PC-9 (cell line): ENCODE data around the gene COPG1. TPM values are rescaled to one million over a fixed set of nuclear protein-coding genes. Genes with fewer than 3 reads are reported as not detected.

Experiments used
- BruUV-seq: library from RNA; stranded (reverse); fragments of 400-500 nt; replicated peaks from 2 replicates; lab custom pipeline; 2021; lab: Mats Ljungman, UMichigan
- CTCF ChIA-PET: fragments of 300-600 bp; sonication (Branson Sonifier 250); formaldehyde crosslinking; loops from one replicate; lab custom pipeline; 2022; ENCODE audit warnings: antibody characterized with exemption; lab: Charles Lee
- POLR2A ChIA-PET: fragments of 300-600 bp; sonication (Branson Sonifier 250); formaldehyde crosslinking; loops from one replicate; lab custom pipeline; 2022; ENCODE audit warnings: antibody characterized with exemption; ENCODE audit not compliant: unreplicated experiment; lab: Charles Lee
- DNase-seq, 2 experiments: peaks; one replicate each; pipeline versions ENCODE4 v3.0.0 to v3.0.0-alpha.2; 2015 to 2022; ENCODE audit warnings: mixed read lengths in 1 of 2
- H2AFZ ChIP-seq: fragments of 200-600 bp; sonication (generic); 2 replicates; pipeline ENCODE4 v1.8.1; 2017; ENCODE audit warnings: antibody characterized with exemption
- H3F3A ChIP-seq: fragments of 200-600 bp; sonication (generic); 2 replicates; pipeline ENCODE4 v1.8.1; 2017; ENCODE audit warnings: antibody characterized with exemption, mild to moderate bottlenecking, low read depth; ENCODE audit not compliant: insufficient read depth
- H3K27ac ChIP-seq: fragments of 200-600 bp; sonication (generic); 2 replicates; pipeline ENCODE4 v1.6.1; 2016; ENCODE audit warnings: mixed run types
- H3K27me3 ChIP-seq: fragments of 200-600 bp; sonication (generic); 2 replicates; pipeline ENCODE4 v1.6.1; 2016; ENCODE audit warnings: low read depth, mixed run types; ENCODE audit not compliant: insufficient read depth
- H3K36me3 ChIP-seq: fragments of 200-600 bp; sonication (generic); 2 replicates; pipeline ENCODE4 v1.6.1; 2016; ENCODE audit warnings: low read depth, mixed run types
- H3K4me1 ChIP-seq: fragments of 200-600 bp; sonication (generic); replicated peaks from 2 replicates; pipeline ENCODE4 v1.6.1; 2016; ENCODE audit warnings: mixed run types; ENCODE audit not compliant: insufficient read depth
- H3K4me2 ChIP-seq: fragments of 200-600 bp; sonication (generic); 2 replicates; pipeline ENCODE4 v1.6.1; 2017; ENCODE audit warnings: mixed run types
- H3K4me3 ChIP-seq: fragments of 200-600 bp; sonication (generic); 2 replicates; pipeline ENCODE4 v1.6.1; 2016; ENCODE audit warnings: mixed run types
- H3K79me2 ChIP-seq: fragments of 200-600 bp; sonication (generic); 2 replicates; pipeline ENCODE4 v1.6.1; 2017; ENCODE audit warnings: low read depth, mixed run types
- H3K9me2 ChIP-seq: fragments of 200-600 bp; sonication (generic); 2 replicates; pipeline ENCODE4 v1.8.1; 2017; ENCODE audit warnings: mild to moderate bottlenecking; ENCODE audit not compliant: insufficient read depth
- H3K9me3 ChIP-seq: fragments of 200-600 bp; sonication (generic); 2 replicates; pipeline ENCODE4 v1.8.1; 2016; ENCODE audit warnings: low read depth; ENCODE audit not compliant: insufficient read depth
- H4K20me1 ChIP-seq: fragments of 200-600 bp; sonication (generic); 2 replicates; pipeline ENCODE4 v1.8.1; 2017; ENCODE audit not compliant: insufficient read depth
- EZH2 ChIP-seq: fragments of 200-600 bp; sonication (generic); IDR thresholded peaks from 2 replicates; pipeline ENCODE4 v1.8.0; 2017; ENCODE audit warnings: antibody characterized with exemption, low read depth
- intact Hi-C: fragments of 100-400 bp; cut with micrococcal nuclease; formaldehyde crosslinking; loops from one replicate; pipeline ENCODE4 v1.10.0; 2022; ENCODE audit not compliant: unreplicated experiment
- total RNA-seq: library from RNA; stranded (reverse); gene quantifications from 2 replicates; pipeline ENCODE4 v1.2.3, GENCODE V29; 2021
- TF ChIP-seq, protein P1 (sequence below): fragments of 200-600 bp; sonication (generic); conservative IDR thresholded peaks from 2 replicates; pipeline ENCODE4 v1.6.1; 2017; ENCODE audit warnings: mixed run types, antibody characterized with exemption, mild to moderate bottlenecking, moderate library complexity

Gene COPG1
- total RNA-seq, 1 experiment from 2014 or later = 212 TPM

DNA sequence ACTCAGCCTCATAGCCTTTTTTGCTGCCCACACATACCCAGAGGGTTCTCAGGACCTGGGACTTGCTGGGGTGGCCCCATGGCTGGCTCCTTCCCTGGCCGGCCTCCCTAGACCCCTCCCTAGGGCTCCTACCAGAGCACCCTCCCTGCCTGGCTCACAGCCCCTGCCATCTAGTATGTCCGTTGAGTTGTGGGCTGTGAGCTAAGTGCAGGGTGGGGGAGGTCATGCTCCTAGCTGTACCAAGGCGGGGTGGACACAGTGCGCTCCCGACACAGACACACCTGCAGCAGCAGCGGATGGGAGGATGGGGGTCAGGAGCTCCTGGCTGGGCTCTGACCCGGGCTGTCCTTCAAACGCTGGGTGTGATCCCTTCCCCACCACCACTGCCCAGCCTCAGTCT is 70.9 kb downstream of the COPG1 start:
- CTCF ChIA-PET = interaction anchor here (0.5 kb wide), 1 partner anchor 616 kb away, joined by 5 read pairs; no protein-coding TSS in a partner anchor
- H2AFZ ChIP-seq = no peak overlapping the region
- no peaks in the 10 kb centered on the region for H3K9me3 ChIP-seq
- no peak for DNase-seq
- H3F3A ChIP-seq = no peaks in the 10 kb centered on the region
- H3K36me3 ChIP-seq = no peaks in the 10 kb centered on the region
- no peaks in the 10 kb centered on the region for H3K79me2 ChIP-seq
- no peaks in the 10 kb centered on the region for H4K20me1 ChIP-seq
- no peaks in the 10 kb centered on the region for H3K27me3 ChIP-seq
- H3K4me2 ChIP-seq = no peak overlapping the region
- no TSS peak for BruUV-seq
- H3K27ac ChIP-seq = no peak overlapping the region
- POLR2A ChIA-PET = no interaction called here
- intact Hi-C loops = no loop called here
- no peak overlapping the region for H3K4me3 ChIP-seq
- H3K4me1 ChIP-seq = no peaks in the 10 kb centered on the region
- TF ChIP-seq, protein P1, sequence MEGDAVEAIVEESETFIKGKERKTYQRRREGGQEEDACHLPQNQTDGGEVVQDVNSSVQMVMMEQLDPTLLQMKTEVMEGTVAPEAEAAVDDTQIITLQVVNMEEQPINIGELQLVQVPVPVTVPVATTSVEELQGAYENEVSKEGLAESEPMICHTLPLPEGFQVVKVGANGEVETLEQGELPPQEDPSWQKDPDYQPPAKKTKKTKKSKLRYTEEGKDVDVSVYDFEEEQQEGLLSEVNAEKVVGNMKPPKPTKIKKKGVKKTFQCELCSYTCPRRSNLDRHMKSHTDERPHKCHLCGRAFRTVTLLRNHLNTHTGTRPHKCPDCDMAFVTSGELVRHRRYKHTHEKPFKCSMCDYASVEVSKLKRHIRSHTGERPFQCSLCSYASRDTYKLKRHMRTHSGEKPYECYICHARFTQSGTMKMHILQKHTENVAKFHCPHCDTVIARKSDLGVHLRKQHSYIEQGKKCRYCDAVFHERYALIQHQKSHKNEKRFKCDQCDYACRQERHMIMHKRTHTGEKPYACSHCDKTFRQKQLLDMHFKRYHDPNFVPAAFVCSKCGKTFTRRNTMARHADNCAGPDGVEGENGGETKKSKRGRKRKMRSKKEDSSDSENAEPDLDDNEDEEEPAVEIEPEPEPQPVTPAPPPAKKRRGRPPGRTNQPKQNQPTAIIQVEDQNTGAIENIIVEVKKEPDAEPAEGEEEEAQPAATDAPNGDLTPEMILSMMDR = no peak
- no peak for TF ChIP-seq EZH2
- no peaks in the 10 kb centered on the region for H3K9me2 ChIP-seq

DNA sequence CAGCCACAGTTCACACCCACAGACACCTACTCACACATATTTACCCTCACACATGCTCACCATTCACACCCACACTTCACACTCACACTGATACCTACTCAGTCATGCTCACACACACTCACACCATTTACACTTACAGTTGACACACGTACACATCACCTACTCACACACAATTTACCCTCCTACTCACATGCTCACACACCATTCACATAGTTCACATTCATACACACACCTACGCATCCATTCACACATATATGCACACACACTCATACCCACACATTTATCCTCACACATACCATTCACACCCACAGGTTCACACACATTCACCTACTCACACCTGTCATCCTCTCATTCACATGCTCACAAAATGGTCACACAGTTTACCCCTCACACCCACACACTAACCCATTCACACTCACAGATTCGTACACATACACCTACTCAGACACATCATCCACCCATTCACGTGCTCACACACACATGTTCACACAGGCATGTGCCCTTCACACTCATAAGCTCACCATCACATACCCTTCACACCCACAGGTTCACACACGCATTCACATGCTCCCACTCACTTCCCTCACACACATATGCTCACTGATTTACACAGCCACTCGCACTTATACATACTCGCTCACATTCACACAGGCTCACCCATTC is 71.5 kb downstream of the COPG1 start:
- no peaks in the 10 kb centered on the region for H3K27me3 ChIP-seq
- H3K4me3 ChIP-seq = no peak overlapping the region
- H3F3A ChIP-seq = no peaks in the 10 kb centered on the region
- H3K9me3 ChIP-seq = no peaks in the 10 kb centered on the region
- BruUV-seq = no TSS peak
- CTCF ChIA-PET = interaction anchor here (0.5 kb wide), 1 partner anchor 615 kb away, joined by 5 read pairs; no protein-coding TSS in a partner anchor
- H3K4me1 ChIP-seq = no peaks in the 10 kb centered on the region
- H3K4me2 ChIP-seq = no peak overlapping the region
- no peaks in the 10 kb centered on the region for H3K9me2 ChIP-seq
- POLR2A ChIA-PET = interaction anchor here (0.6 kb wide), 1 partner anchor 189 kb away, joined by 4 read pairs; no protein-coding TSS in a partner anchor
- intact Hi-C loops = no loop called here
- no peaks in the 10 kb centered on the region for H3K79me2 ChIP-seq
- no peak for TF ChIP-seq EZH2
- TF ChIP-seq, protein P1 = no peak
- no peak overlapping the region for H2AFZ ChIP-seq
- no peak overlapping the region for H3K27ac ChIP-seq
- DNase-seq = no peak
- H3K36me3 ChIP-seq = no peaks in the 10 kb centered on the region
- H4K20me1 ChIP-seq = no peaks in the 10 kb centered on the region

DNA sequence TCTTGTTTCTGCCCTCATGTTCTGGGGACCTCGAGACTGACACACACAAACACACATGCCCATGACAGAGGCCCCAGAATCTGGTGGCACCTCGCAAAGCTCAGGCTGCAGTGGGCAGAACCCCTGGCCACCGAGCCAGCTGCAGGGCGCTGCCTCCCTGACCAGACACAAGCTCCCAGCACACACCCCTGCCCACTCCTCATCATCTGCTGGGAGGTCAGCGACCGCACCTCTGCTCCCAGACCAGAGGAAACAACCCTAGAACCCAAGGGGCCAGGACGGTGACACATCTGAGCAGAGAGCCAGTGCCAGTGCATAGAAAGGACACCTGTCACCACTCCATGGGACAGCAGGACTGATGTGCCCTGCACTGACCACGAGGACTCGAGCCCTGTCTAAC is 72.5 kb downstream of the COPG1 start:
- Histone ChIP-seq H3K4me3 (no peak overlapping the region), H3F3A (no peaks in the 10 kb centered on the region), H3K9me2 (no peaks in the 10 kb centered on the region), H3K9me3 (no peaks in the 10 kb centered on the region), H3K36me3 (no peaks in the 10 kb centered on the region), H3K4me2 (no peak overlapping the region), H4K20me1 (no peaks in the 10 kb centered on the region), H2AFZ (no peak overlapping the region), H3K4me1 (no peaks in the 10 kb centered on the region), H3K27ac (no peak overlapping the region), H3K79me2 (no peaks in the 10 kb centered on the region), H3K27me3 (no peaks in the 10 kb centered on the region)
- CTCF ChIA-PET = no interaction called here
- BruUV-seq = no TSS peak
- intact Hi-C loops = no loop called here
- POLR2A ChIA-PET = no interaction called here
- TF ChIP-seq, protein P1 = no peak
- DNase-seq = no peak
